ENCODE results near the gene CHRNG.

CHRNG gene

DNA sequence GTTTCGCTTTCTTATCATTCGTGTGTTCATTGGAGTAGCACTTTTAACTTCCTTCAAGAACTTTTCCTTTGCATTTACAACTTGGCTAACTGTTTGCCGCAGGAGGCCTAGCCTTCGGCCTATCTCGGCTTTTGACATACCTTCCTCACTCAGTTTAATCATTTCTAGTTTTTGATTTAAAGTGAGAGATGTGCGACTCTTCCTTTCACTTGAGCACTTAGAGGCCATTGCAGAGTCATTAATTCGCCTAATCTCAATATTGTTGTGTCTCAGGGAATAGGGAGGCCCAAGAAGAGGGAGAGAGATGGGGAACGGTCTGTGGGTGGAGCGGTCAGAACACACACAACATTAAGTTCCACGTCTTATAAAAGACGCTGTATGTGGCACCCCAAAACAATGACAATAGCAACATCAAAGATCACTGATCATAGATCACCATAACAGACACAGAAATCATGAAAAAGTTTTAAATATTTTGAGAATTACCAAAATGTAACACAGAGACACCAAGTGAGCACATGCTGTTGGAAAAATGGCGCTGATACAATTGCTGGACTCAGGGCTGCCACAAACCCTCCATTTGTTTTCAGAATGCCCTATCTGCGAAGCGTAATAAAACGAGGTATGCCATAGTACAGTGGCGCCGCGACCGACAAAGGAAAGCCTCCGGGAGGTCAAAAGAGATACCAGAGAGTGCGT is 10.3 kb downstream of the CHRNG start:
- peak overlapping the region; percentile 95 for H3K27ac ChIP-seq
- TF ChIP-seq, protein P1, sequence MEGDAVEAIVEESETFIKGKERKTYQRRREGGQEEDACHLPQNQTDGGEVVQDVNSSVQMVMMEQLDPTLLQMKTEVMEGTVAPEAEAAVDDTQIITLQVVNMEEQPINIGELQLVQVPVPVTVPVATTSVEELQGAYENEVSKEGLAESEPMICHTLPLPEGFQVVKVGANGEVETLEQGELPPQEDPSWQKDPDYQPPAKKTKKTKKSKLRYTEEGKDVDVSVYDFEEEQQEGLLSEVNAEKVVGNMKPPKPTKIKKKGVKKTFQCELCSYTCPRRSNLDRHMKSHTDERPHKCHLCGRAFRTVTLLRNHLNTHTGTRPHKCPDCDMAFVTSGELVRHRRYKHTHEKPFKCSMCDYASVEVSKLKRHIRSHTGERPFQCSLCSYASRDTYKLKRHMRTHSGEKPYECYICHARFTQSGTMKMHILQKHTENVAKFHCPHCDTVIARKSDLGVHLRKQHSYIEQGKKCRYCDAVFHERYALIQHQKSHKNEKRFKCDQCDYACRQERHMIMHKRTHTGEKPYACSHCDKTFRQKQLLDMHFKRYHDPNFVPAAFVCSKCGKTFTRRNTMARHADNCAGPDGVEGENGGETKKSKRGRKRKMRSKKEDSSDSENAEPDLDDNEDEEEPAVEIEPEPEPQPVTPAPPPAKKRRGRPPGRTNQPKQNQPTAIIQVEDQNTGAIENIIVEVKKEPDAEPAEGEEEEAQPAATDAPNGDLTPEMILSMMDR (conservative IDR thresholded peaks at IDR 0.05): no peak

DNA sequence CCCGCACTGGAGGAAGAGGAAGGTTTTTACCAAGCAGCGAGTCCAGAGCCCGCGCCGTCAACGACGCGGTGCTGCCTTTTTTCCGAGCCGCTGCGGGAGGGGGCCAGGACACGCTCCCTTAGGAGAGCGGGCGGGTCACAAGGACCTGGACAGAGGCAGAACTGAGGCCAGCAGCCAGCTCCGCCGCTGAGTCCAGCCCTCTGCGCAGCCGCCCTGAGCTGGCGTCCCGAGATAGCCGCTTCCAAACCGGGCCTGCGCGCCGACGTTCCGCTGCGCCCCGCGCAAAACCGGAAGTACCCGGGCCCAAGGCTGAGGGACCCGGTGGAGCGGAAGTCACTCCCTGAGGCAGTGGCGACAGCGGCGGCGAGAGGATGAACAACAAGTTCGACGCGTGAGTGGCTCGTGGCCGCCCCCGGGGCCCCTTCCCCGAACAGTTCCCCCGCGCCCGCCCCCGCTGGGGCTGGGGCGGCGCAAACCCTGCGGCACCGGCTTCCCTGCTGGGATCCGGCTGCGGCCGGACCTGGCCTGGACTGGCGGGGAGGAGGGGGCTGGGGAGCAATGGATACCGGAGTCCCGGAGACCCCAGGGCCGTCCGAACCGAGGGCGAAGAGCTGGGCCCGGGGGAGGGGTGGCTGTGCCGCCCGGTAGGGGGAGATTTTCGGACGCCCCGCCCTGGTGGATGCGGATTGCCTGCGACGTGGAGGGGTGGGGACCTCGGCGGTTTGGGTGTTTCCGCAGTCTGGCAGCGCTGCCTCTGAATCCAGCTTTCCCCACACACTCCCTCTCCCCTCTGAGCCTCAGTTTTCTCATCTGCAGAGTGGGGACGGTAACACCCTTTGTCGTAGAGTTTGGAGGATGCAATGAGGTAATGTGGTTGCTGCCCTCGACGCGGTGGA is 11.1 kb downstream of the CHRNG start, which contains the start of the genes EIF4E2 and TIGD1:
Gene EIF4E2 (plus strand): TSS at position 336 of the 896 bp plus-strand sequence. CDS start 36 bp downstream, at position 372.
Gene TIGD1 (minus strand): TSS at position 204 of the 896 bp plus-strand sequence. CDS start 675 bp downstream, outside the sequence.
- TF ChIP-seq, protein P1 (conservative IDR thresholded peaks at IDR 0.05): peak; percentile 35
- 0 out of 2 replicates have a peak, but pooled peaks have one; percentile 23 for TF ChIP-seq ZFX (IDR thresholded peaks at IDR 0.05)

DNA sequence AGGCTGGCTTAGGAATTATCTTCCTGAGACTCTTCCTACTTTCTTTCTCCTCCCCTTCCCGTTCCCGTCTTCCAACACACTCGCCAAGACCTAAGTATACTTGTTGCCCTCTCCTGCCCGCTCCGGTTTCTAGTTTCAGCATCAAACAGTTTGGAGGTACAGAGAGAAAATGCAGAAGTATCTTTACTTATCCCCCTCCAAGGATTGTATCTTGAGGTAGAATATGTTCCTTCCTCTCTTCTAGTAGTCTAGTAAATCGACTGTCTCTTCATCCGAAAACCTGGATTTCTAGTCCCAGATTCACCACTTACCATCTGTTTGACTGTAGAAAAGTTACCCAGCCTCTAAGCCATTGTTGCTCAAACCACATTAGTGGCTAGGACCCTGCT is 11.8 kb downstream of the CHRNG start:
- no peak for TF ChIP-seq ZFX (IDR thresholded peaks at IDR 0.05)
- TF ChIP-seq, protein P1 (conservative IDR thresholded peaks at IDR 0.05): no peak
- H3K27ac ChIP-seq: peak overlapping the region; percentile 95

More for the DNA sequence above, 11.1 kb downstream of the CHRNG start, which contains the start of the genes EIF4E2 and TIGD1:
- peak within 1 kb of the TSS; percentile 95 for H3K27ac ChIP-seq

DNA sequence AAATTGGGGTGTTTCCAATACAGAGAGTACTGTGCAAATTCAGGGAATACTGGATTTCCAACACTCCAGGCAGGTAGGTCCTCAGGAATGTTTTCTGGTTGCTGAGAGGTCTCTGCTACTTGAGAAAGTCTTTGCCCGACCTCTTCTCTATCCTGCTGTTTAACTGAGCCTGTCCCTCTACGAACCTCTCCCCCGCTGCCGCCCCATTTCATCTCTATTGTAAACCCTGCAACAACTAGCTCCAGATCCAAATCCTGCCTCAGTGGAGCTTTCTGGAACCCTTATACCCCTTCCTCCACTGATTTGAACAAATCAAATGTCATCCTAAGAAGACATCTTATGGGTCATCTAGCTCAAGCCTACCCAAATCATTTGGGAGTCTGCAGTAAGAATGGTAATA is 12.3 kb downstream of the CHRNG start:
- TF ChIP-seq, protein P1 (conservative IDR thresholded peaks at IDR 0.05): no peak
- no peak for TF ChIP-seq ZFX (IDR thresholded peaks at IDR 0.05)
- H3K27ac ChIP-seq: peak overlapping the region; percentile 95; the same call in 1 of the 2 replicates

DNA sequence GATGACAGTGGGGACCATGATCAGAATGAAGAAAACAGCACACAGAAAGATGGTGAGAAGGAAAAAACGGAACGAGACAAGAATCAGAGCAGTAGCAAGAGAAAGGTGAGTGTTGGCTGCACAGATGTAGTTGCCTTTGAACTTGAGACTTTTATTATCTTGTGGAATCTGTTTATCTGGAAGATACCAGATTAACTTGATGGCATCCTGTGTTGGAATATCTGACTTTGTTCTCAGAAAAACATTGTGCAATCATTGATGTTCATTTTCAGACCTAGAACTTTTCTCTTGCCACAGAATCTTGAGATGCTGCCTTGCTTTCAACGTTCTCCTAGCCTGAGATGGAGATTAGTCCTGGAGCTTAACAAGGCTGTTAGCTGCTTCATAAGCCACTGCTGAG is 16.9 kb downstream of the CHRNG start:
- H3K27ac ChIP-seq: no peak overlapping the region
- TF ChIP-seq, protein P1 (conservative IDR thresholded peaks at IDR 0.05): no peak
- no peak for TF ChIP-seq ZFX (IDR thresholded peaks at IDR 0.05)

DNA sequence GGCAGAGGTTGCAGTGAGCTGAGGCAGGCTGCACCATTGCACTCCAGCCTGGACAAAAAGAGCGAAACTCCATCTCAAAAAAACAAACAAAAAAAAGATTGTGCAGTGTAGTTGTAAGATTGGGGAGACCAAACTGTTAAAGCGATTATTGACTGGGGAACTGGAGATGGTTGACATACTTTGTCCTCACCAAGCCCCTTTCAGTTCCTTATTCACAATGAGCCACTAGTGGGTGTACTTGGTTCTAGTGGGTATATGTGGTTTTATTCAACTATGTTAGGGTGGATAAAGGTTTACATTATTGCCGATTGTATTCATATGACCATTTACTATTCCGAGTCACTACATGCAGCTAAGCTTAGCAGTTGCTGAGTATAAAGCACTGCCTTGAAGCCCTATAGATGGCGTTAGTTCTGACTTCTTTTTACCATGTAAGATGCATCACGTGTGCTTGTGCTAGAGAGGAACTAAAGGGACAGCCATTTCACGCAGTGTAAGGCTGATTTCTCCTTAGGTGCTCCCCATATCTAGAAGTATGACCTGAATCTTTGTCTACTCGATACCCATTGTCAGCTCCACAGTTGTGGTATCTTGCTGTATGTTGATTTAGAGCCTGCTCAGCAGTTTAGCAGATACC is 23.1 kb downstream of the CHRNG start:
- TF ChIP-seq, protein P1 (conservative IDR thresholded peaks at IDR 0.05): no peak
- TF ChIP-seq ZFX (IDR thresholded peaks at IDR 0.05): no peak
- H3K27ac ChIP-seq: no peak overlapping the region
